CD14-positive monocyte (primary cell): ENCODE data around the gene KLHL10. TPM values are rescaled to one million over a fixed set of nuclear protein-coding genes. Genes with fewer than 3 reads are reported as not detected.

Source experiments
- DNase-seq, 3 donors: peaks; one replicate each; pipeline ENCODE4 v3.0.0-alpha.2; 2011 to 2022
- H2AFZ ChIP-seq: 2 replicates; pipeline ENCODE4 v1.6.0; 2012; ENCODE audit warnings: mild to moderate bottlenecking, low read depth, low read length, inconsistent platforms; ENCODE audit not compliant: insufficient read depth, poor library complexity, severe bottlenecking
- H3K27ac ChIP-seq, 2 donors: 1 replicate in 1 of 2; 2 replicates in 1 of 2; pipeline ENCODE4 v1.5.1; 2012 to 2013; ENCODE audit warnings: low read length in 2 of 2, control low read depth in 1 of 2, inconsistent platforms in 1 of 2, low read depth in 1 of 2, mild to moderate bottlenecking in 1 of 2
- H3K27me3 ChIP-seq, 2 donors: one replicate each; pipeline versions ENCODE4 v1.6.0 to v1.6.1; 2011 to 2013; ENCODE audit warnings: low read length in 2 of 2; ENCODE audit not compliant: control insufficient read depth in 2 of 2, insufficient read depth in 2 of 2
- H3K36me3 ChIP-seq, 2 donors: replicated peaks in 1 of 2; 1 replicate in 1 of 2; 2 replicates in 1 of 2; pipeline versions ENCODE4 v1.5.1 to v1.6.1; 2012 to 2013; ENCODE audit warnings: low read length in 2 of 2, control low read depth in 1 of 2, inconsistent platforms in 1 of 2, mild to moderate bottlenecking in 1 of 2; ENCODE audit not compliant: insufficient read depth in 2 of 2, control insufficient read depth in 1 of 2
- H3K4me1 ChIP-seq, 2 donors: 1 replicate in 1 of 2; 2 replicates in 1 of 2; pipeline versions ENCODE4 v1.5.1 to v1.6.1; 2012 to 2013; ENCODE audit warnings: low read length in 2 of 2, control low read depth in 1 of 2, inconsistent platforms in 1 of 2, mild to moderate bottlenecking in 1 of 2, moderate library complexity in 1 of 2; ENCODE audit not compliant: insufficient read depth in 2 of 2, control insufficient read depth in 1 of 2
- H3K4me2 ChIP-seq: replicated peaks from 2 replicates; pipeline ENCODE3; 2012; ENCODE audit warnings: low read length, moderate library complexity, mild to moderate bottlenecking; ENCODE audit not compliant: poor library complexity, severe bottlenecking; ENCODE audit errors: extremely low read depth
- H3K4me3 ChIP-seq, 3 experiments: fragments of 200-600 bp in 1 of 3; sonication (generic) in 1 of 3; replicated peaks in 1 of 3; 1 replicate in 2 of 3; 2 replicates in 1 of 3; pipeline ENCODE4 v1.5.1; 2011 to 2013; ENCODE audit warnings: low read length in 3 of 3, mild to moderate bottlenecking in 3 of 3, control low read depth in 2 of 3, low read depth in 2 of 3, inconsistent platforms in 1 of 3, moderate library complexity in 1 of 3
- H3K79me2 ChIP-seq: 2 replicates; pipeline ENCODE4 v1.6.0; 2012; ENCODE audit warnings: mild to moderate bottlenecking, control low read depth, inconsistent platforms, low read length, moderate library complexity; ENCODE audit not compliant: insufficient read depth
- H3K9ac ChIP-seq: 2 replicates; pipeline ENCODE4 v1.6.0; 2017; ENCODE audit warnings: low read length, mild to moderate bottlenecking; ENCODE audit not compliant: insufficient read depth, poor library complexity, severe bottlenecking
- H3K9me3 ChIP-seq, 2 donors: replicated peaks in 1 of 2; 1 replicate in 1 of 2; 2 replicates in 1 of 2; pipeline versions ENCODE4 v1.5.1 to v1.6.1; 2012 to 2013; ENCODE audit warnings: low read length in 2 of 2, control low read depth in 1 of 2; ENCODE audit not compliant: control insufficient read depth in 1 of 2, insufficient read depth in 1 of 2
- H4K20me1 ChIP-seq: 2 replicates; pipeline ENCODE4 v1.6.0; 2012; ENCODE audit warnings: mild to moderate bottlenecking, low read length, control low read depth, moderate library complexity; ENCODE audit not compliant: insufficient read depth
- H3K27ac Mint-ChIP-seq, 7 donors: one replicate each; pipeline ENCODE4 v1.8.0; 2020; ENCODE audit warnings: mild to moderate bottlenecking in 7 of 7, mixed read lengths in 7 of 7, moderate library complexity in 6 of 7, inconsistent platforms in 2 of 7
- H3K27me3 Mint-ChIP-seq, 3 donors: one replicate each; pipeline ENCODE4 v1.8.0; 2021 to 2022; ENCODE audit warnings: low read depth in 3 of 3, mild to moderate bottlenecking in 3 of 3, mixed read lengths in 3 of 3, moderate library complexity in 3 of 3, inconsistent platforms in 1 of 3
- H3K36me3 Mint-ChIP-seq, 2 donors: one replicate each; pipeline ENCODE4 v1.8.0; 2020; ENCODE audit warnings: mixed read lengths in 2 of 2, inconsistent platforms in 1 of 2, mild to moderate bottlenecking in 1 of 2
- H3K4me1 Mint-ChIP-seq: one replicate; pipeline ENCODE4 v1.8.0; 2020; ENCODE audit warnings: mild to moderate bottlenecking, mixed read lengths
- H3K4me3 Mint-ChIP-seq, 2 donors: one replicate each; pipeline ENCODE4 v1.8.0; 2020; ENCODE audit warnings: mild to moderate bottlenecking in 2 of 2, mixed read lengths in 2 of 2, moderate library complexity in 1 of 2
- H3K9me3 Mint-ChIP-seq, 7 donors: one replicate each; pipeline ENCODE4 v1.8.0; 2020 to 2022; ENCODE audit warnings: mixed read lengths in 7 of 7, mild to moderate bottlenecking in 6 of 7, moderate library complexity in 6 of 7, inconsistent platforms in 2 of 7
- CTCF ChIP-seq: fragments of 200-600 bp; IDR thresholded peaks from one replicate; pipeline ENCODE4 v1.8.0; 2022; ENCODE audit warnings: antibody characterized with exemption, mild to moderate bottlenecking
- WGBS: methylation state at CpG from one replicate; pipeline ENCODE4 v1.1.5; 2013; ENCODE audit warnings: missing lambda C conversion rate; ENCODE audit not compliant: insufficient coverage; 5-methylcytosine and 5-hydroxymethylcytosine counted together
- intact Hi-C, 2 donors: fragments of 100-400 bp; cut with micrococcal nuclease; formaldehyde crosslinking; loops; one replicate each; pipeline versions ENCODE4 v1.15.0 to v1.15.1; 2023
- polyA plus RNA-seq, 3 donors: library from polyadenylated mRNA; depleted of rRNA in 1 of 3; unstranded in 2 of 3; stranded (reverse) in 1 of 3; fragments of 300-500 nt in 2 of 3; fragments of >200 nt in 1 of 3; fragmentation: Illumina TruSeq in 2 of 3; gene quantifications; 1 replicate in 2 of 3; 2 replicates in 1 of 3; pipeline ENCODE4 v1.2.3, GENCODE V29; 2012 to 2021

The KLHL10 gene
- polyA plus RNA-seq, 3 donors = 0.15 TPM; not detected in 2

- Histone ChIP-seq H2AFZ (no peak overlapping the region), H3K4me1 (peaks cover 15 to 17% of the 10 kb centered on the region in 2 donors), H3K9ac (no peak overlapping the region), H3K79me2 (no peaks in the 10 kb centered on the region), H3K36me3 (no peaks in the 10 kb centered on the region), H4K20me1 (no peaks in the 10 kb centered on the region), H3K9me3 (no peaks in the 10 kb centered on the region), H3K4me3 (no peak overlapping the region), H3K27me3 (no peaks in the 10 kb centered on the region), H3K4me2 (no peak overlapping the region), H3K27ac (no peak overlapping the region)
- Mint-ChIP-seq H3K4me1 (peaks cover 26% of the 10 kb centered on the region), H3K27me3 (peaks cover 2 to 6% (median 5%) of the 10 kb centered on the region in 3 donors), H3K27ac (no peak overlapping the region), H3K4me3 (no peak overlapping the region), H3K36me3 (no peaks in the 10 kb centered on the region), H3K9me3 (peaks cover 0 to 2% (median 0%) of the 10 kb centered on the region in 7 donors)
- no peak for TF ChIP-seq CTCF
- intact Hi-C loops = no loop called here
- DNase-seq = no peak
- whole genome bisulfite sequencing = 90% methylated on average over 9 of the region's 14 CpGs
These were observed 43.7 kb upstream of the KLHL10 start for GRCh38 chr17:41793784-41794539.

GRCh38 chr17:41794540-41794975, 43.1 kb upstream of the KLHL10 start:
- H3K9me3 Mint-ChIP-seq = peaks cover 0 to 2% (median 0%) of the 10 kb centered on the region in 7 donors
- intact Hi-C loops = no loop called here
- Histone ChIP-seq H3K79me2 (no peaks in the 10 kb centered on the region), H3K36me3 (no peaks in the 10 kb centered on the region), H3K4me1 (peaks cover 11% of the 10 kb centered on the region in 2 donors), H3K9ac (no peak overlapping the region), H3K9me3 (no peaks in the 10 kb centered on the region), H2AFZ (no peak overlapping the region), H3K27ac (no peak overlapping the region), H4K20me1 (no peaks in the 10 kb centered on the region), H3K4me3 (no peak overlapping the region), H3K4me2 (no peak overlapping the region), H3K27me3 (no peaks in the 10 kb centered on the region)
- H3K4me1 Mint-ChIP-seq = peaks cover 22% of the 10 kb centered on the region
- H3K27ac Mint-ChIP-seq = no peak overlapping the region
- WGBS = 100% methylated on average over 3 of the region's 5 CpGs
- TF ChIP-seq CTCF = no peak
- no peak for DNase-seq
- peaks cover 2 to 6% (median 5%) of the 10 kb centered on the region in 3 donors for H3K27me3 Mint-ChIP-seq
- no peak overlapping the region for H3K4me3 Mint-ChIP-seq
- no peaks in the 10 kb centered on the region for H3K36me3 Mint-ChIP-seq
